ENCODE data around the gene AVP.

Gene AVP

GRCh38 chr20:3047486-3048419 is 36.8 kb downstream of the AVP start:
- no peak for DNase-seq

GRCh38 chr20:3046677-3047462 is 37.7 kb downstream of the AVP start:
- DNase-seq, result no peak

DNA sequence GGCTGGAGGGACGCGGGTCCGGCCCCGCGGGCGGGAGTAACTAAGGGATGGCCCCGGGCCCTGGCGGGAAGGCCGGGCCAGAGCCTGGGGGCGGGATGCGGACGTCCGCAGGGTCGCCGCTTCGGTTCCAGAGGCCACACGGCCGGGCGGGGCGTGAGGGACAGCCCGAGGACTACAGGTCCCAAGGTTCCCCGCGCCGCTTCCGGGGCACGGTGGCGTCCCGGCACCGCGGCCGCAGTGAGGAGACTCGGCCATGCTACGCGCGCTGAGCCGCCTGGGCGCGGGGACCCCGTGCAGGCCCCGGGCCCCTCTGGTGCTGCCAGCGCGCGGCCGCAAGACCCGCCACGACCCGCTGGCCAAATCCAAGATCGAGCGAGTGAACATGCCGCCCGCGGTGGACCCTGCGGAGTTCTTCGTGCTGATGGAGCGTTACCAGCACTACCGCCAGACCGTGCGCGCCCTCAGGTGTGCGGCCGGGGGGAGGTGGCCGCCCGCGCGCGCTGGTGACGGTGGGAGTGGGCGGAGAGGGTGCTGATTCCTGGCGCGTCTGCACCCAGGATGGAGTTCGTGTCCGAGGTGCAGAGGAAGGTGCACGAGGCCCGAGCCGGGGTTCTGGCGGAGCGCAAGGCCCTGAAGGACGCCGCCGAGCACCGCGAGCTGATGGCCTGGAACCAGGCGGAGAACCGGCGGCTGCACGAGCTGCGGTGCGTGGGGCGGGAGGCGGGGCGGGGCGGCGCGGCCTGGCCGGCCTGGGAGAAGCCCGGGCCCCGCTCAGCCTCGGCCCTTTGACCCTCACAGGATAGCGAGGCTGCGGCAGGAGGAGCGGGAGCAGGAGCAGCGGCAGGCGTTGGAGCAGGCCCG is 38.5 kb downstream of the AVP start, which contains the start of gene MRPS26:
Gene MRPS26, plus strand, starts transcription at position 237 of the 861 bp plus-strand sequence. Its CDS starts 17 bp downstream, at position 254.
- peak; percentile 78 for DNase-seq

DNA sequence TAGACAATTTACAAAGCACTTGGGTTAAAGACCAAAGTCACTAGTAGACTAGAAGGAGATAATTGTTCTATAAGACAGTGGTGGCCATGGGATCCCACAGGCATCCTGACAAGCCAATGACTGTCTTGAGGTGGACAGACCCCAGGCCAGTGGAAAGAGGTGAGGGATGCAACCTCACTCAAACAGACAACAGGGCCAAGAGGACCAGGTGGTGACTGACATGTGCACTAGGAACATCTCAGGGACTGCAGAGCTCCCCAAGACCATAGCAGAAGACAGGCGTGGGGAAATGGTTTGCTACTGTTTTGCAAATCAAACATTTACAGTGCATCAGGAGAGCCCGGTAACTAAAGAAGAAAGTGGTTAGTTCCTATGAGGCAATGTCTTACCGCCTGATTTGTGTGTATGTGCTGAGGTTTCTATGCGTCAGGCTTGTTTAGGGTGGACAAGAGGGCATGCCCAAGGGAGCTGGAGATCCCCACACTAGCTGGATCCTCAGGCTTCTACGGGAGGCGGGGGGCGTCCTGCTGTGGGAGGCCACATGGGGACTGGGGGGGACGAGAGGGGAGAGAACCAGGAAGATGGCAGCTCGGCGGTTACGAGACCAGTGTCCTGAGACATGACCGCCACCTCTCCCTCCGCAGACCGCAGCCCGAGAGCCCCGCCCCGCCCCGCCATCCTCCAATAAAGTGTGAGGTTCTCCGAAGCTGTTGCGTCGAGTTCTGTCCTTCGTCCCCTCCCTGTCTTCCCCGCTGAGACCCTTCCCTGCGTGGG is 39.3 kb downstream of the AVP start:
- peak; percentile 47 for DNase-seq

DNA sequence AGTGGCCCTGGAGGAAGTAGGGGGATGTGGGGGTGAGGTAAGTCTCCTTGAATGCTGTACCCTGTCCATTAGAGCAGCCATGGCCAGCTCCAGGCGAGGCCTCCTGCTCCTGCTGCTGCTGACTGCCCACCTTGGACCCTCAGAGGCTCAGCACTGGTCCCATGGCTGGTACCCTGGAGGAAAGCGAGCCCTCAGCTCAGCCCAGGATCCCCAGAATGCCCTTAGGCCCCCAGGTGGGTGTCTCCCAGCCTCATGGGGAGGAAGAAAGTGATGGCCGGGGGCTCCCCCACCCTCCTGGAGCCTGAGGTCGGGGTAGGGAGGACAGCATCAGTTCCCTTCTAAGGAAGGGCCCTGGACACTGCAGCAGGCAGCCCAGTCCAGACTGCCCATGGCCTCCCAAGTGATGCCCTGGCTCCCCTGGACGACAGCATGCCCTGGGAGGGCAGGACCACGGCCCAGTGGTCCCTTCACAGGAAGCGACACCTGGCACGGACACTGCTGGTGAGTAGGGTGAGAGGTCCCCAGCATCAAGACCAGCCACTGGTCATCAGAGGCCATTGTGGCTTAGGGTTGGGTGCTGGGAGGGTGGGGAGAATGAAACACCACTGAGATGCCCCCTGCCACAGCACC is 40.1 kb downstream of the AVP start:
- DNase-seq, result no peak

GRCh38 chr20:3043322-3043721 is 41.2 kb downstream of the AVP start, which contains the start of gene GNRH2:
TSS of gene GNRH2 (plus strand) at chr20:3043622. CDS start at chr20:3044415, 793 bp downstream.
- DNase-seq, result no peak

DNA sequence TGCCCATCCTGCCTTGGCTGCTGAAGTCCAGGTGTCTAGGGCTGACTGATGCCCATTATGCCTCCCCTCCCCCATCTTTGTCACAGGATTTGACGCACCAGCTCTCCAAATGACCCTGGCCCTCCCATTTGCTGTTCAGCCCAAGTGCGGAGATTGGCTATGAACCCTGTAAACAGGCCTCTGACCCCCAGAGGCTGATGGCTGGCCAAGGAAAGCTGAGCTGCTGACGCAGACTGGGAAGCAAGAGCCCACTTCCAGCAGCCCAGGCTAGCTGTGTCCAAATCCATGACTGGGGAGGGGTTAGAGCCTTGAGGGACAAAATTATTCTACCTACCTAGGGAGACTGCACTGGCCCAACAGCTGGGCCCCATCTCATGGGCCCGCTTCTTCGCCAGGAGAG is 41.9 kb downstream of the AVP start:
- no peak for DNase-seq

DNA sequence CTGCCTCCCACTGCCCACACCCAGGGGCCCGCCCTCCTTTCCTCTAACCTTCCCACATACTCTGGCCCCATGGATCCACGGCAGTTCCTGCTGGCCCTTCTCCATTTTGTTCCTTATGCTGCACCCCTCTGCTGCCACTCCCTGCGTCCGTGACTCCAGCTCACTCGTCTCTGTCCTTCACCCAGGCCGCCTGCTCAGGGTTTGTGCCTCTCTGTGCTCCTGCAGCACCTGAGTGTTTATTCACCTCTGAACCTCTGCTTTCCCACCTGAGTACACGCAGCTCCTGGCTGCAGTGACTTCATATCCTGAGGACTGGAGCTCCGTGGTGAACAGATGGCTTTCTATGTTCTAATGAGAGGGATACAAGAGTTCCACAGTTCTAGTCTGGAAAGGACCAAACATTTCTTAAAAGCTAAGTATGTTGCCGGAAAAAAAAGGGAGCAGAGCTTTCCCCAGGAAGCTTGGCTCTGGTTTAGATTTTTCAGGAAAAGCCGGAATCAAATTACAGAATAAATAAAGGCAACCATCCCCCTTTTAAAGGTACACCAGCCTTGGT is 42.6 kb downstream of the AVP start:
- no peak for DNase-seq

DNA sequence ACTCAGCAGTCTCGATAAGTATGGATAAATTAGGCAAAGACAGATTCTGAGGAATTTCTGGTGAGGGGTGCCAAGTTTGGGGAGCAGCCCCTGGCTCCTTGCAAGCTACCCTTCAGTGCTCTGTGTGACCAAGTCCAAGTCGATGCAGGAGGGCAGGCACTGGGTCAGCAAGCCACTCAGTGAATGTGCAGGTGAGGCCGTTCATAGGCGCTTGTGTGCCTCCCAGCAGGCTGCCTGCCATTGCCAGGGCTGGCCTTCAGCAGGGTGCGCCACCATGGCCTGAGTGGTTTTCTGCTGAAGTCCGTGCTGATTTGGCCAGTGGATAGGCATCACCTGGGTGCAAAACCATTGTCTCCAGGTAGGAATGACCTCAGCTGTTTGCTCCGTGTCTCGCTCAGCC is 44.4 kb downstream of the AVP start:
- DNase-seq, result no peak

DNA sequence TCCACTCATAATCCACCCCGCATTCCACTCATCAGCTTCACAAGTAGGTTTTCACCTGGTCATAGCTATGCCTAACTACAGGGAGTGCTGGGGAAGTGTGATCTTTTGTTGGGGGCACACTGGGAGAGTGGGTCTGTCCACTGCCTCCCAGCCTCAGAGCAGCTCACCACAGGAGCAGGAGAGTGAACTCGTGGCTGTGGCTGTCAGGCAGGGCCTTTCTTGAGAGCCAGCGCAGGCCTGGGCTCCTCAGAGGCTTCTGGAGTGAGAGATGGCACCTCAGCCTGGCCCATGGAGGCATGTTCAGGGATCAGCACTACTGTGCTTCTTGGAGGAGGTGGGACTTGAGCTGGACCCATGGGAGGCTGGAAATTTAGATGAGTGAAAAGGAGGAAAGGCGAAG is 45.1 kb downstream of the AVP start:
- no peak for DNase-seq

- no peak for DNase-seq
Measured at GRCh38 chr20:3038454-3038853, 46.1 kb downstream of the AVP start.

GRCh38 chr20:3037654-3038053 is 46.9 kb downstream of the AVP start:
- DNase-seq, result no peak

DNA sequence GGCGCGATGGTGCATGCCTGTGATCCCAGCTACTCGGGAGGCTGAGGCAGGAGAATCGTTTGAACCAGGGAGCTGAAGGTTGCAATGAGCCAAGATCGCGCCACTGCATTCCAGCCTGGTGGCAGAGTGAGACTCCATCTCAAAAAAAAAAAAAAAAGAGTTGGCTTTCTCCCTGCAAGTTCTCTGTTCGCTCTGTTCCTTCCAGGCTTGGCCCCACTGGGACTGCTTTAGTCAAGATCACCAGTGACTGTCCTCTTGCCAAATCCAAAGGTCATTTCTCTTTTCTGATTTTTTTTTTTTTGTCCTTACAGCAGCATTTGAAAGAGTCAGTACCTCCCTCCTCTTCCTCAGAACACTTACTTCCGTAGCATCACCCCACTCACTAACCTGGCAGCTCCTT is 51.9 kb downstream of the AVP start:
- no peak for DNase-seq
